A673 (cell line): ENCODE data around the gene FJX1.

Experiments
- CTCF ChIP-seq: fragments of 300-800, 200-600 bp; sonication (generic); conservative IDR thresholded peaks from 2 replicates; pipeline ENCODE4 v1.5.1; 2017; ENCODE audit warnings: low read depth, mild to moderate bottlenecking, antibody characterized with exemption, low read length, moderate library complexity, mixed read lengths
- EZH2 ChIP-seq: fragments of 200-600 bp; sonication (generic); IDR thresholded peaks from 2 replicates; pipeline ENCODE4 v1.6.1; 2017; ENCODE audit warnings: borderline replicate concordance, low read depth, mild to moderate bottlenecking, mixed read lengths, antibody characterized with exemption, low read length; ENCODE audit not compliant: poor library complexity, severe bottlenecking

GRCh38 chr11:35629511-35629910 is 11.3 kb downstream of the FJX1 start:
- TF ChIP-seq CTCF (no peak), EZH2 (no peak)
